WTC11 (cell line): ENCODE measurements around the gene ZNF586. TPM values are rescaled to one million over a fixed set of nuclear protein-coding genes. Genes with fewer than 3 reads are reported as not detected.

Experiments used
- ATAC-seq: fragments of 200-7000 bp; cut with Tn5 transposase; 2 replicates; pipeline ENCODE4 v1.10.0; 2021; ENCODE audit warnings: mild to moderate bottlenecking, moderate library complexity
- CTCF ChIA-PET: fragments of 300-600 bp; sonication (Branson Sonifier 250); formaldehyde crosslinking; loops from one replicate; lab custom pipeline; 2021; ENCODE audit warnings: antibody characterized with exemption; lab: Charles Lee
- POLR2A ChIA-PET: fragments of 350-600 bp; sonication (Branson Sonifier 250); formaldehyde crosslinking; loops from one replicate; lab custom pipeline; 2021; ENCODE audit warnings: antibody characterized with exemption; lab: Charles Lee
- DNase-seq: peaks from one replicate; pipeline ENCODE4 v3.0.0; 2021; ENCODE audit warnings: low spot score
- H3K27ac Mint-ChIP-seq: 2 replicates; pipeline ENCODE4 v1.8.0; 2021; ENCODE audit warnings: mixed read lengths
- H3K27me3 Mint-ChIP-seq: 2 replicates; pipeline ENCODE4 v1.8.0; 2021; ENCODE audit warnings: low read depth, mild to moderate bottlenecking, moderate library complexity, mixed read lengths
- H3K36me3 Mint-ChIP-seq: 2 replicates; pipeline ENCODE4 v1.8.0; 2021; ENCODE audit warnings: mixed read lengths
- H3K4me1 Mint-ChIP-seq: 2 replicates; pipeline ENCODE4 v1.8.0; 2022; ENCODE audit warnings: mixed read lengths
- H3K4me3 Mint-ChIP-seq: 2 replicates; pipeline ENCODE4 v1.8.0; 2021; ENCODE audit warnings: mild to moderate bottlenecking, moderate library complexity, mixed read lengths
- H3K9me3 Mint-ChIP-seq: 2 replicates; pipeline ENCODE4 v1.8.0; 2021; ENCODE audit warnings: mixed read lengths
- ATF3 ChIP-seq: sonication (generic); formaldehyde crosslinking; conservative IDR thresholded peaks from 2 replicates; pipeline ENCODE4 v1.8.1; 2022; ENCODE audit warnings: mild to moderate bottlenecking, missing genetic modification reagents
- CDX4 ChIP-seq: fragments of 250-450 bp; sonication (Bioruptor Pico); IDR thresholded peaks from 2 replicates; pipeline ENCODE4 v1.9.0; 2021; ENCODE audit warnings: moderate library complexity, mild to moderate bottlenecking, inconsistent platforms, borderline replicate concordance
- CREB1 ChIP-seq: sonication (generic); formaldehyde crosslinking; IDR thresholded peaks from 2 replicates; pipeline ENCODE4 v1.8.0; 2023; ENCODE audit warnings: mild to moderate bottlenecking, missing genetic modification reagents
- E2F1 ChIP-seq: sonication (generic); formaldehyde crosslinking; IDR thresholded peaks from 2 replicates; pipeline ENCODE4 v1.8.0; 2022; ENCODE audit warnings: mild to moderate bottlenecking, missing genetic modification reagents
- ETV6 ChIP-seq: sonication (generic); formaldehyde crosslinking; IDR thresholded peaks from 2 replicates; pipeline ENCODE4 v1.8.1; 2022; ENCODE audit warnings: mild to moderate bottlenecking, missing genetic modification reagents
- FOXJ3 ChIP-seq: sonication (generic); formaldehyde crosslinking; IDR thresholded peaks from 2 replicates; pipeline ENCODE4 v1.9.0; 2021; ENCODE audit warnings: missing genetic modification reagents, mild to moderate bottlenecking, borderline replicate concordance
- GRHL2 ChIP-seq: fragments of 250-450 bp; sonication (Bioruptor Pico); IDR thresholded peaks from 2 replicates; pipeline ENCODE4 v1.8.0; 2022; ENCODE audit warnings: mild to moderate bottlenecking, moderate library complexity; ENCODE audit not compliant: insufficient replicate concordance, severe bottlenecking
- HMGXB4 ChIP-seq: sonication (generic); formaldehyde crosslinking; IDR thresholded peaks from 2 replicates; pipeline ENCODE4 v1.8.1; 2023; ENCODE audit warnings: mild to moderate bottlenecking, moderate library complexity, missing genetic modification reagents
- JUN ChIP-seq: sonication (generic); formaldehyde crosslinking; IDR thresholded peaks from 2 replicates; pipeline ENCODE4 v1.8.0; 2023; ENCODE audit warnings: mild to moderate bottlenecking, missing genetic modification reagents
- MYBL2 ChIP-seq: sonication (generic); formaldehyde crosslinking; IDR thresholded peaks from 2 replicates; pipeline ENCODE4 v1.8.1; 2023; ENCODE audit warnings: mild to moderate bottlenecking, moderate library complexity, missing genetic modification reagents
- NFATC4 ChIP-seq: fragments of 250-450 bp; sonication (Bioruptor Pico); IDR thresholded peaks from 2 replicates; pipeline ENCODE4 v1.9.0; 2021; ENCODE audit warnings: mild to moderate bottlenecking
- NFYB ChIP-seq: sonication (generic); formaldehyde crosslinking; conservative IDR thresholded peaks from 2 replicates; pipeline ENCODE4 v1.8.0; 2022; ENCODE audit warnings: low read depth, missing genetic modification reagents
- NR2C2 ChIP-seq: sonication (generic); formaldehyde crosslinking; IDR thresholded peaks from 2 replicates; pipeline ENCODE4 v1.8.0; 2022; ENCODE audit warnings: mild to moderate bottlenecking, missing genetic modification reagents
- PRDM15 ChIP-seq: sonication (generic); formaldehyde crosslinking; IDR thresholded peaks from 2 replicates; pipeline ENCODE4 v1.8.0; 2022; ENCODE audit warnings: missing genetic modification reagents
- PREB ChIP-seq: sonication (generic); formaldehyde crosslinking; IDR thresholded peaks from 2 replicates; pipeline ENCODE4 v1.8.1; 2022; ENCODE audit warnings: mild to moderate bottlenecking, missing genetic modification reagents, moderate library complexity, borderline replicate concordance
- RORB ChIP-seq: fragments of 250-450 bp; sonication (Bioruptor Pico); IDR thresholded peaks from 2 replicates; pipeline ENCODE4 v1.9.0; 2021; ENCODE audit warnings: mild to moderate bottlenecking
- SP1 ChIP-seq: sonication (generic); formaldehyde crosslinking; conservative IDR thresholded peaks from 2 replicates; pipeline ENCODE4 v1.8.1; 2022; ENCODE audit warnings: missing genetic modification reagents
- TCF7 ChIP-seq: sonication (generic); formaldehyde crosslinking; IDR thresholded peaks from 2 replicates; pipeline ENCODE4 v1.8.0; 2022; ENCODE audit warnings: mild to moderate bottlenecking, low read depth, missing genetic modification reagents, moderate library complexity
- ZNF263 ChIP-seq: sonication (generic); formaldehyde crosslinking; IDR thresholded peaks from 2 replicates; pipeline ENCODE4 v1.8.1; 2022; ENCODE audit warnings: low read depth, mild to moderate bottlenecking, moderate library complexity, missing genetic modification reagents
- ZNF423 ChIP-seq: fragments of 250-450 bp; sonication (Bioruptor Pico); IDR thresholded peaks from 2 replicates; pipeline ENCODE4 v2.1.2; 2022; ENCODE audit warnings: mild to moderate bottlenecking, moderate library complexity
- ZNF532 ChIP-seq: fragments of 250-450 bp; sonication (Bioruptor Pico); IDR thresholded peaks from 2 replicates; pipeline ENCODE4 v1.9.0; 2021; ENCODE audit warnings: mild to moderate bottlenecking, borderline replicate concordance
- total RNA-seq: library from RNA; stranded (reverse); gene quantifications from 3 replicates; pipeline ENCODE4 v1.2.3, GENCODE V29; 2021

ZNF586 gene
- total RNA-seq, 1 experiment from 2014 or later: 16.4 TPM

GRCh38 chr19:57816652-57817051 is 47.2 kb downstream of the ZNF586 start:
- Mint-ChIP-seq H3K27ac (peak overlapping the region; percentile 82; the same call in 1 of the 2 replicates), H3K9me3 (no peaks in the 10 kb centered on the region), H3K36me3 (peaks cover 16% of the 10 kb centered on the region), H3K4me3 (no peak overlapping the region), H3K4me1 (peaks cover 49% of the 10 kb centered on the region), H3K27me3 (no peaks in the 10 kb centered on the region)
- ATAC-seq (no peak), DNase-seq (no peak)
- ChIA-PET CTCF (interaction anchor here (0.7 kb wide), 1 partner anchor 16 kb away, joined by 4 read pairs; no protein-coding TSS in a partner anchor), POLR2A (interaction anchor here (0.7 kb wide), 1 partner anchor 119 kb away, joined by 6 read pairs; no protein-coding TSS in a partner anchor)
- TF ChIP-seq TCF7 (no peak), SP1 (CRISPR knock-in tag) (no peak), ZNF263 (CRISPR knock-in tag) (no peak), E2F1 (no peak), ATF3 (no peak), NR2C2 (CRISPR knock-in tag) (no peak), PREB (CRISPR knock-in tag) (no peak), NFYB (CRISPR knock-in tag) (peak; percentile 49), RORB (CRISPR knock-in tag) (no peak)

GRCh38 chr19:57817976-57818375 is 48.5 kb downstream of the ZNF586 start:
- POLR2A ChIA-PET: interaction anchor here (2.3 kb wide), 1 partner anchor 49 kb away, joined by 7 read pairs; the partner anchor contains the start of gene ZNF586
- Mint-ChIP-seq H3K9me3 (no peaks in the 10 kb centered on the region), H3K4me1 (peaks cover 56% of the 10 kb centered on the region), H3K36me3 (peaks cover 13% of the 10 kb centered on the region), H3K4me3 (peak overlapping the region; percentile 97), H3K27me3 (no peaks in the 10 kb centered on the region), H3K27ac (peak overlapping the region; percentile 96)
- CTCF ChIA-PET: interaction anchor here (2.0 to 2.6 kb wide), 2 partner anchors 12 to 13 kb away, joined by 7 to 12 read pairs; partner anchors contain the start of gene ZNF587B
- ATAC-seq (no peak), DNase-seq (no peak)
- TF ChIP-seq ZNF423 (CRISPR knock-in tag) (no peak), CDX4 (CRISPR knock-in tag) (no peak), E2F1 (no peak), PRDM15 (CRISPR knock-in tag) (no peak), FOXJ3 (no peak), ETV6 (CRISPR knock-in tag) (no peak), JUN (CRISPR knock-in tag) (no peak), HMGXB4 (CRISPR knock-in tag) (no peak), NFATC4 (CRISPR knock-in tag) (no peak), ZNF263 (CRISPR knock-in tag) (no peak), CREB1 (no peak), MYBL2 (CRISPR knock-in tag) (no peak), GRHL2 (CRISPR knock-in tag) (no peak), ZNF532 (CRISPR knock-in tag) (no peak)
